SU-DHL-6 (cell line): ENCODE measurements around the gene DHRS12.

Source experiments
- H2AFZ ChIP-seq: fragments of 200-600 bp; sonication (generic); 2 replicates; pipeline ENCODE4 v1.6.1; 2014; ENCODE audit warnings: low read depth, mild to moderate bottlenecking, moderate library complexity, mixed read lengths, antibody characterized with exemption, low read length; ENCODE audit not compliant: severe bottlenecking
- H3F3A ChIP-seq: fragments of 200-600 bp; shearing (Covaris generic); 2 replicates; pipeline ENCODE4 v1.6.0; 2016; ENCODE audit warnings: antibody characterized with exemption, mild to moderate bottlenecking; ENCODE audit not compliant: insufficient read depth
- H3K27ac ChIP-seq: fragments of 200-600 bp; sonication (generic); 2 replicates; pipeline ENCODE4 v1.5.1; 2016; ENCODE audit warnings: low read depth, mild to moderate bottlenecking, low read length, moderate library complexity, mixed read lengths
- H3K27me3 ChIP-seq: fragments of 200-600 bp; sonication (generic), shearing (Covaris generic); 2 replicates; pipeline ENCODE4 v1.6.0; 2014; ENCODE audit warnings: mild to moderate bottlenecking, low read length
- H3K36me3 ChIP-seq: fragments of 200-600 bp; sonication (generic); 2 replicates; pipeline ENCODE4 v1.6.1; 2014; ENCODE audit warnings: mild to moderate bottlenecking, low read length, mixed read lengths
- H3K4me2 ChIP-seq: fragments of 300-600, 200-600 bp; shearing (Covaris generic), sonication (generic); 2 replicates; pipeline ENCODE4 v1.6.0; 2014; ENCODE audit warnings: low read length, low read depth, mild to moderate bottlenecking; ENCODE audit not compliant: poor library complexity, severe bottlenecking
- H3K4me3 ChIP-seq: fragments of 200-600 bp; sonication (generic); 2 replicates; pipeline ENCODE4 v1.5.1; 2014; ENCODE audit warnings: antibody characterized with exemption, low read length, mild to moderate bottlenecking, mixed read lengths; ENCODE audit not compliant: insufficient read depth, poor library complexity, severe bottlenecking
- H3K79me2 ChIP-seq: fragments of 200-600 bp; sonication (generic); 2 replicates; pipeline ENCODE4 v1.6.1; 2014; ENCODE audit warnings: mild to moderate bottlenecking, low read length, moderate library complexity; ENCODE audit not compliant: insufficient read depth
- H3K9ac ChIP-seq: fragments of 200-600 bp; sonication (generic); 2 replicates; pipeline ENCODE4 v1.7.0; 2014; ENCODE audit warnings: mild to moderate bottlenecking, low read length
- H3K9me2 ChIP-seq: fragments of 200-600 bp; sonication (generic); replicated peaks from 2 replicates; pipeline ENCODE4 v1.6.1; 2014; ENCODE audit warnings: low read length; ENCODE audit not compliant: insufficient read depth
- H3K9me3 ChIP-seq: fragments of 200-600 bp; sonication (generic); 2 replicates; pipeline ENCODE4 v1.6.1; 2014; ENCODE audit warnings: low read length, mixed read lengths; ENCODE audit not compliant: insufficient read depth
- H4K20me1 ChIP-seq: fragments of 200-600 bp; sonication (generic); 2 replicates; pipeline ENCODE4 v1.6.1; 2014; ENCODE audit warnings: low read depth, mild to moderate bottlenecking, antibody characterized with exemption, low read length, moderate library complexity, mixed read lengths
- CTCF ChIP-seq: fragments of 200-600 bp; sonication (generic); IDR thresholded peaks from one replicate; pipeline ENCODE4 v1.5.1; 2017; ENCODE audit warnings: antibody characterized with exemption, mild to moderate bottlenecking, low read length, moderate library complexity; ENCODE audit not compliant: insufficient read depth, poor library complexity, severe bottlenecking
- EZH2phosphoT487 ChIP-seq: fragments of 200-600 bp; sonication (generic), shearing (Covaris generic); conservative IDR thresholded peaks from 2 replicates; pipeline ENCODE4 v1.6.1; 2018; ENCODE audit warnings: mild to moderate bottlenecking, antibody characterized with exemption, low read length, moderate library complexity, mixed read lengths

Gene DHRS12

GRCh38 chr13:51846756-51847155 is 42.8 kb upstream of the DHRS12 start:
- no peak for TF ChIP-seq EZH2phosphoT487
- TF ChIP-seq CTCF: no peak
- Histone ChIP-seq H3K27me3 (no peaks in the 10 kb centered on the region), H3K27ac (no peak overlapping the region), H3F3A (no peaks in the 10 kb centered on the region), H3K4me2 (no peak overlapping the region), H3K9ac (no peak overlapping the region), H3K4me3 (no peak overlapping the region), H3K9me2 (no peaks in the 10 kb centered on the region), H3K9me3 (no peaks in the 10 kb centered on the region), H2AFZ (no peak overlapping the region), H4K20me1 (no peaks in the 10 kb centered on the region), H3K79me2 (no peaks in the 10 kb centered on the region), H3K36me3 (no peaks in the 10 kb centered on the region)

GRCh38 chr13:51845574-51846318 is 41.8 kb upstream of the DHRS12 start:
- H3K79me2 ChIP-seq: no peaks in the 10 kb centered on the region
- H2AFZ ChIP-seq: no peak overlapping the region
- no peak overlapping the region for H3K9ac ChIP-seq
- no peaks in the 10 kb centered on the region for H3K9me3 ChIP-seq
- no peak for TF ChIP-seq CTCF
- no peak for TF ChIP-seq EZH2phosphoT487
- H3K4me3 ChIP-seq: no peak overlapping the region
- no peaks in the 10 kb centered on the region for H3K9me2 ChIP-seq
- no peaks in the 10 kb centered on the region for H3K27me3 ChIP-seq
- H3F3A ChIP-seq: no peaks in the 10 kb centered on the region
- H4K20me1 ChIP-seq: no peaks in the 10 kb centered on the region
- H3K4me2 ChIP-seq: no peak overlapping the region
- no peak overlapping the region for H3K27ac ChIP-seq
- no peaks in the 10 kb centered on the region for H3K36me3 ChIP-seq

- Histone ChIP-seq H3F3A (no peaks in the 10 kb centered on the region), H2AFZ (no peak within 1 kb of the TSS), H3K4me3 (no peak within 1 kb of the TSS), H4K20me1 (no peaks in the 10 kb centered on the region), H3K36me3 (no peaks in the 10 kb centered on the region), H3K9me2 (no peaks in the 10 kb centered on the region), H3K27me3 (no peaks in the 10 kb centered on the region), H3K79me2 (no peaks in the 10 kb centered on the region), H3K4me2 (peak within 1 kb of the TSS; percentile 12), H3K9ac (no peak within 1 kb of the TSS), H3K9me3 (no peaks in the 10 kb centered on the region), H3K27ac (no peak within 1 kb of the TSS)
- peak; percentile 91 for TF ChIP-seq CTCF
- no peak for TF ChIP-seq EZH2phosphoT487
Observed at GRCh38 chr13:51844862-51845573, 41.1 kb upstream of the DHRS12 start, which contains the start of gene TMEM272. TMEM272 (minus strand) TSS chr13:51845177; CDS start chr13:51838530, 6,647 bp downstream.
